ENCODE data around the gene OR1K1.
"Not testable (repeated sequence)": the region's sequence is repeated elsewhere in the genome, so short reads cannot be mapped to it uniquely, and the experiment has no call there.

OR1K1 gene

DNA sequence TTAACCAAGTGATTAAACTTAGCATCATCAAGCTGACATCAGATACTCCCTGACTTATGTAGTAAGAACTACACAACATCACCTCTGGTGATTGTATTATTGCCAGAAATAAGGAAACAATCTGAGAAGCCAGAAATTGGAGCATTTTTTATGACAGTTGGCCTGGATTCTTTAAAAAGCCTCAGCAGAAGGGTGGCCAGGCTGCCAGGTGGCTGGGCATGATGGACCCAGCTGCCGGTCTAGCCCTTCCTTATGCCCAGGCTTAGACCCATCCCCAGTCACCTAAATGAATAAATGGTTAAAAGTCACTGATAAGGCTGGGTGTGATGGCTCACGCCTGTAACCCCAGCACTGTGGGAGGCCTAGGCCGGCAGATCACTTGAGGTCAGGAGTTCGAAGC, 12.8 kb downstream of the OR1K1 start:
- DNase-seq (ENCODE audit: low spot score), result no peak

DNA sequence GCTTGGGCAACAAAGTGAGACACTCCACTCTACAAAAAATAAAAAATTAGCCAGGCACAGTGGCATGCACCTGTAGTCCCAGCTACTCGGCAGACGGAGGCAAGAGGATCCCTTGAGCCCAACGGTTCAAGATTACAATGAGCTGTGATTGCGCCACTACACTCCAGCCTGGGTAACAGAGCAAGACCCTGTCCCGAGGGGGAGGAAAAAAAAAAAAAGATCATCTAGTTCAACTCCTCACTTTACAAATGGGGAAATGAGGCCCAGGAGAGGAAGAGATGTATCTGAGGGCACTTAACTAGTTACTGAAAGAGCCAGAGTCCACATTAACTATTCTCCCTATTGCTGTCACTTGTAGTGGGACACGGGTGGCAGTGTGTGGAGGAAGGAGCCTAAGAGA, 14.6 kb downstream of the OR1K1 start:
- DNase-seq (ENCODE audit: low spot score), result no peak

DNA sequence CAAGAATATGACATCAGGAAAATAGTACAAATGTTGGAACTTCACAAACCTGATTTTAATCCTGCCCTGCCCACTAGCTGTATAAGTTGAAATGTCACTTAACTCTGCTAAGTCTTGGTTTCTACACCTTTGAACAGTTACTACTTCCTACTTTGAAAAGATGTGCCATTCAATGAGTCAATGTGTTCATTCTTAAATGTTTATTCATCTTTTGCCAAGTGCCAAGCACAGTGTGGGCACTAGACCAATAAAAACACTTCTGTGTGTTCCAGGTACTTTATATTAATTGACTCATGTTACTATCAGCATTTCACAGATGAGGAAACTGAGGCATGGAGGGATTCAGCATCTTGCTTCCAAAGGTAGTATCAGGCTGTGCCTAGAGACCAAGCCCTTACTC, 15.6 kb downstream of the OR1K1 start:
- no peak for DNase-seq (ENCODE audit: low spot score)

DNA sequence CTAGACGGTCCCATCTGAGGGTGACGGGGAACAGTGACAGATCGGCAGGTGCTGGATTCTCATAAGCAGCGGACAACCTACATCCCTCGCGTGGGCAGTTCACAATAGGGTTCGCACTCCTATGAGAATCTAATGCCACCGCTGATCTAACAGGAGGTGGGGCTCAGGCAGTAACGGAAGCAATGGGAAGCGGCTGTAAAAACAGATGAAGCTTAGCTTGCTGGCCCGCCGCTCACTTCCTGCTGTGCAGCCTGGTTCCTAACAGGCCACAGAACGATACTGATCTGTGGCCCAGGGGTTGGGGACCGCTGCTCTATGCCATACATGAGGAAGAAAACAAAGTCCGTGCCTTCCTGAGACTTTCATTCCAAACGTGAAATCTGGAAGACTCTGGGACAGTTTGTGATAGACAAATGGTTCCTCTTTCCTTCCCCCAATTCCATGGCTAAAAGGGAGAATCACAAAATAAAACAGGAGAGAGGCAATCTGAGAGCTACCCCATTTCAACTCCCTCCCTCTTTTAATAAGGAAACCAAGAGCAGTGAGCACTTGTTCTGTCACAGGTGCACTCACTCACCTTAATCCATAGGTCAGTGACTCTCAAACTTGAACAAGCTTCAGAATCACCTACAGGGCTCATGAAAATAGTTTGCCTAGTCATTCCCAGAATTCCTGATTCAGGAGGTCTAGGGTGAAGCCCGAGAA, 16.4 kb downstream of the OR1K1 start:
- DNase-seq (ENCODE audit: low spot score), result no peak

DNA sequence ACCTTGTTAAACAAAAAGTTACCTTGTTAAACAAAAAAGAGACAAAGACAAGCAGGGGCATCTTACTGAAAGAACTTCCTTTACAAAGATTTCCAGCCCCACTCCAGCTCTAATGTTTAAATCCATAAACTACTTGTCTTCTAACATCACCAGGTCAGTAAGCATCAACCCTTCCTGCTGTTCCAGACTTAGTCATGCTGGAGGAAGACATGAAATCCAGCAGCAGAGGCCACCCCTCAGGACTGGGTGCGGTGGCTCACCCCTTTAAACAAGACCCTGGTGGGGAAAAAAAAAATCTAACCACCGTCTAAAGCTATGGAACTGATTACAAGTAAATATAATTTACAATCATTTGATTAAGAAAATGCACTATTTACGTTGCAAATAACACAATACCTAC, 19.4 kb downstream of the OR1K1 start:
- no peak for DNase-seq (ENCODE audit: low spot score)

DNA sequence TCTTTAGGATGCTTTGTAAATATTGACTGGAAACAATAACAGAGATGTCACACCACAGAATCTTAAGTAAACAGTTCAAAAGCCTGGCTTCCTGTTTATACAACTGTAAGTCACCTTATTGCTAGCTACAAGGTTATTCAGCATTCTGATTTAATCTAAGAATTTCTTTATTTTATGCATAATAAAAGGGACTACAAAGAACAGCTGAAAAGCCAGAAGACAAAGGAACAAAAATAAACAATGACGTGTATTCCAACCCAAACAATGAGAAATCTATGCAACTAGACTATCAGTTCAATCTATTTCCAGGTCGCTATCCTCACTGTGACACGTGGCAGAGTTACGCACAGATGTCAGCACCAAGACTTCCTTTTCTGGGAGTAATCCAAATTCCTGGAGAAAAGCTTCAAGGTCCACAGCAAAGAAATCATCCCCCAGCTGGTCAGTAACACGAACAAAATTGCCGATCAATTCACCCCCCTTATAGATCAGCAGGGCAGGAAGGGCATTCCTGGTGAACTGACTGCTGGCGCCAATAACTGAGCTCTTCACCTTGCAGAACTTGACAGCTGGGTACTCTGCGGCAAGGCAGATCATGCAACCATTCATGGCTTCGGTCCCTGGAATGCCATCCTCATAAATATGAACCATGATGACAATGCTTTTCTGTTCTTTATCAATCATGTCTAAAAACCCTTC, 20.0 kb downstream of the OR1K1 start:
- no peak for DNase-seq (ENCODE audit: low spot score)

DNA sequence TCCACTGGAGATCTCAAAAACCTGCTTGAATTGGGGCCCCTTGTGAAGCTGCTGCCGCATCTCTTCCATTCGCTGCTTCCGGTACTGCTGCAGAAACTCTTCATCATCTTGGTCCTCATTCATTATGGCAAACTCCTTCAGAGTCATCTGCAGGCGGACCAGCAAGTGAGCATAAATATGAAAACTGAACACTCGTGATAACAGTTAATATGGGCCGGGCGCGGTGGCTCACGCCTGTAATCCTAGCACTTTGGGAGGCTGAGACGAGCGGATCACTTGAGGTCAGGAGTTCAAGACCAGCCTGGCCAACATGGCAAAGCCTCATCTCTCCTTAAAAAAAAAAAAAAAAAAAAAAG, 20.5 kb downstream of the OR1K1 start:
- DNase-seq (ENCODE audit: low spot score), result no peak

DNA sequence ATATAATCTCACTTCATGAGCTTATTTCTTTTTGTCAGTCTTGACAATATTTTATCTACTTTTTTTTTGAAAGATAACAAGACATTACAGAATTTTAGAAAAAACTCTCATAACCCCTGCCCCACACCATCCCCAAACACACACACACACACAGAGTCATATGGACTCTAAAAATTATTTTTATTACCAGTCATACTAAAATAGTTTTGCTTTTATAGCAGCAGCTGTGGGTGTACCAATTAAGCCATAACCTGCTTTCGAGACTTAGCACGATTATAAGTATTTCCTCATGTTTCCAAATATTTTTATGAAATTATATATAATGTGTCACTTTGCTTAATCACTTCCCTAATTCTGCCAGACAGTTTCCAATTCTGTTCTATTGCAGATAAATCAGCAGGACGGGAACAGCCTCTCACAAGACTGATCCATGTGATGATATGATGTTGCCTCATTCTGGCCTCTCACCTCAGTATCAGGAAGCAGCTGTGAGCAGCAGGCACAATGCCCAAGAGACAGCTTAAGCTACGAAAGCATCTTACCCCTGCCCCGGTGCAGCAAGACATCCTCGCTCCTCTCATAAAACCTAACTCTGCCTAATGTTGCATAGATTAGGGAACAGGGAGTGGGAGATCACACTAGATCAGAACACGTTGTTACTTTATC, 21.5 kb downstream of the OR1K1 start:
- no peak for DNase-seq (ENCODE audit: low spot score)

DNA sequence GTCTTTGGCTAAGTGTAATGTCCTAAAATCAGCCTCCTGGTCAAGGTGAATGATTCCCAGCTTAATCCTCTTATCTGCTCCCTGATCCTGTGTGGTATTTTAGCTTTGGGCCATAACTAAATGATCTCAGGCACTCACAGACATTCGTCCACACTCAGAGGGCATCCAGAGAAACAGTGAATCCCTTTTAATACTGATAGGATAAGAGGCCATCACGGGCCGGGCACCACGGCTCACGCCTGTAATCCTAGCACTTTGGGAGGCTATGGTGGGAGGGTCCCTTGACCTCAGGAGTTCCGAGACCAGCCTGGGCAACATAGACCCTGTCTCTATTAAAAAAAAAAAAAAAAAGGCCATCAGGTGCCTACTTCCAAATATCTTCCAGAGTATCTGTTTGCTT, 22.1 kb downstream of the OR1K1 start:
- DNase-seq (ENCODE audit: low spot score), result no peak

DNA sequence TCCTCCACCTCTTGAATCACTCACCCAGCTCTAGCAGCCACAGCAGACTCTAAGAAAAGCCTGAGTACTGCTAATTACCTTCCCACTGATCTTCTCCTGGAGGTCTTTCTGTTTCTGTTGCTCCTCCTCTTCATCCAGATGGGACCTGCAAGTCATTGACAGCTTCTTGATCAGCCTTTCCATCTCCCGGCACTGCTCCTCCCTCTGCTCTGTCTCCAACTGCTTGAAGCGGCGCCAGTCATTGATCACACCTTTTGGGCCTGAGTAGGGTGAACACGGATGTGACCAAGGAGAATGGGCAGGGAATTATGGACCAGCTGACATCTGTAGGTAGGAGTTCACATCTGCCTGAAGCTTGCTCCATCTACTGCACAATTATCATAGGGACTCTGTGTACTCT, 23.0 kb downstream of the OR1K1 start:
- no peak for DNase-seq (ENCODE audit: low spot score)

DNA sequence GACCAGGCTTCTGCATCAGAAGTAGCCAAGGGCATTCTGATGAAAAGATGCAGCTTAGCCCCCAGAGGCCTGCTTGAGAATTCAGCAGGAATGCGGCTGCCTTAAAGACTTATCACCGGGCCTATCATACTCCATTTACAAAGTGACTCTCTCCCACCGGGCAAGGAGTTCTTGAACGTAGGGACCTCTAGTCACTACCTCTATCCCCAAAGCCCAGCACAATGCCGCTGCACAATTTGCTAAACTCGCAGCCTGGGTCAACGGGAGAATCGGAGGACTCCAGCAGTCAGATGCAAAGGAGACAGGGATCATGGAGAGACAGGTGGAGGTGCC, 27.8 kb downstream of the OR1K1 start:
- DNase-seq (ENCODE audit: low spot score), result peak; percentile 19

DNA sequence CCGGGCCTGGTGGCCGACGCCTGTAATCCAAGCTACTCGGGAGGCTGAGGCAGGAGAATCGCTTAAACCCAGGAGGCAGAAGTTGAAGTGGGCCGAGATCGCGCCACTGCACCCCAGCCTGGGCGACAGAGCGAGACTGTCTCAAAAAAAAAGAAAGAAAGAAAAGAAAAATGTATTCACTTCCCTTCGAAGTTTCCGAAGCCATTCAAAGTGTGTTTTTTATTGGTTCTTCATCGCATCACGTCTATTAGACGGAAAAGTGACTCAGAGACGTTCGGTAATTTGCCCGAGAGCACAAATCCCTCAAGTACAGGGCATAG, 29.0 kb downstream of the OR1K1 start:
- not testable (repeated sequence) for DNase-seq (ENCODE audit: low spot score)

DNA sequence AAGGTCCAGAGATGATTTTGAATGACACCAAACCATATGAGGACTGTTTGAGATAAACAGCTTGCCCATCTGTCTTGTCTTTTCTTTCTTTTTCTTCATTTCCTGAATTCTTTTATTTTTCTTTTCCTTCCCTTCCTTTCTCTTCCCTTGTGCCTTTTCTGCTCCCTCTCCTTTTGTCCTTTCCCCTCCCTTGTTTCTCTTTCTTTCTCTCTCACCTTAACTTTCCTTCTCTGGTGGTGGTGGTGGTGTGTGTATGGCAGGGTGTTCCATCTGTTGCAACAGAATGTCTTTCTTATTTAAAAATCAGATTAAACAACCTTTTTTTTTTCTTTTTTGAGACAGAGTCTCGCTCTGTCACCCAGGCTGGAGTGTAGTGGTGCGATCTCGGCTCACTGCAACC, 32.3 kb downstream of the OR1K1 start:
- DNase-seq (ENCODE audit: low spot score), result no peak

DNA sequence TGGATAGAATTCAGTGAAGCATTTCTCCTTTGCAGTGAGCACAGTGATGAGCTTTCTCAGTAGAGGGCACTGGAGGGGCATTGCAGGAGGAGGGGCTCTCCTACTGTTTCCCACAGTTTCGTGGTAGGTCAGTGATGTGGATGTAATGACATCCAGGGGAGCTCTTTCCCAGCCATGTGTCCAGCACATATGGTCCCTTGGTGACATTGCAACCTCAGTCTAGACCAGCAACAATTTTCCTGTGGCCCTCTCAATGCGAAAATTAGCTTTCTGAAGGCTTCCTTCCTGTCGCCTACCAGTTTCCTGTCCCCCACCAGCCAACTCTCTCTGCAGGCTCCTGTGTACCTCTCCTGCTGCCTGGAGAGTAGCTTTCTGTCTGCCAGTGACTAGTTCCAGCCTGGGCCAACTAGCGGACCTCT, 35.4 kb downstream of the OR1K1 start:
- DNase-seq (ENCODE audit: low spot score), result peak; percentile 58

DNA sequence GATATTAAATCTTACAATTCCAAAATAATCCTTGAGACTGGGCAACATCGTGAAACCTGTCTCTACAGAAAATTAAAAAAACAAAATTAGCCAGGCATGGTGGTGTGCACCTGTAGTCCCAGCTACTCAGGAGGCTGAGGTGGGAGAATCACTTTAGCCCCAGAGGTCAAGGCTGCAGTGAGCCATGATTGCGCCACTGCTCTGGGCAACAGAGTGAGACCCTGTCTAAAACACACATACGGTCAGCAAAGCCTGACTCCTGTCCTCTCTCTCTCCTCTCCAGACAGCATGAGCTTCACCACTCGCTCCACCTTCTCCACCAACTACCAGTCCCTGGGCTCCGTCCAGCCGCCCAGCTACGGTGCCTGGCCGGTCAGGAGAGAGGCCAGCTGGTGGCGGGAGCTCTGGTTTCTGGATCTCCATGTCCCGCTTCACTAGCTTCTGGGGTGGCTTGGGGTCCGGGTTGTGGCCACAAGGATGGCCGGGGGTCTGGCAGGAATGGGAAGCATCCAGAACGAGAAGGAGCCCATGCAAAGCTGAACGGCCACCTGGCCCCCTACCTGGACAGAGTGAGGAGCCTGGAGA, 37.4 kb downstream of the OR1K1 start:
- DNase-seq (ENCODE audit: low spot score), result no peak

DNA sequence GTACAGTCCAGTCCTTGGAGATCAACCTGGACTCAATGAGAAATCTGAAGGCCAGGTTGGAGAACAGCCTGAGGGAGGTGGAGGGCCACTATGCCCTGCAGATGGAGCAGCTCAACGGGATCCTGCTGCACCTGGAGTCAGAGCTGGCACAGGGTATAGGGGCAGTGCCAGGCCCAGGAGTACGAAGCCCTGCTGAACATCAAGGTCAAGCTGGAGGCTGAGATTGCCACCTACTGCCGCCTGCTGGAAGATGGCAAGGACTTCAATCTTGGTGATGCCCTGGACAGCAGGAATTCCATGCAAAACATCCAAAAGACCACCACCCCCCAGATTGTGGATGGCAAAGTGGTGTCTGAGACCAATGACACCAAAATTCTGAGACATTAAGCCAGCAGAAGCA, 38.5 kb downstream of the OR1K1 start:
- peak; percentile 13 for DNase-seq (ENCODE audit: low spot score)

DNA sequence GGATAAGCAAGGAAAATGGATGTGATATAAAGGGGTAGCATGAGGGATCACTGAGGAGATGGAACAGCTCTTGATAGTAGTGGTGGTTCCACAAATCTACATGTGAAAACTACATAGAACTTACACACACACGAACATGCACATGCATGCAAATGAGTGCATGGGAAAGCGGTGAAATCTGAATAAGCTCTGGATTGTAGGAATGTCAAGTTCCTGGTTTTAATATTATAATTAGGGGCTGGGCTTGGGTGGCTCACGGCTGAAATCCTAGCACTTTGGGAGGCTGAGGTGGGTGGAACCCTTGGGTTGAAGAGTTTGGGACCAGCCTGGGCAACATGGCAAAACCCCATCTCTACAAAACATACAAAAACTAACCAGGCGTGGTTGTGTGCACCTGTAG, 41.6 kb downstream of the OR1K1 start:
- DNase-seq (ENCODE audit: low spot score), result no peak

DNA sequence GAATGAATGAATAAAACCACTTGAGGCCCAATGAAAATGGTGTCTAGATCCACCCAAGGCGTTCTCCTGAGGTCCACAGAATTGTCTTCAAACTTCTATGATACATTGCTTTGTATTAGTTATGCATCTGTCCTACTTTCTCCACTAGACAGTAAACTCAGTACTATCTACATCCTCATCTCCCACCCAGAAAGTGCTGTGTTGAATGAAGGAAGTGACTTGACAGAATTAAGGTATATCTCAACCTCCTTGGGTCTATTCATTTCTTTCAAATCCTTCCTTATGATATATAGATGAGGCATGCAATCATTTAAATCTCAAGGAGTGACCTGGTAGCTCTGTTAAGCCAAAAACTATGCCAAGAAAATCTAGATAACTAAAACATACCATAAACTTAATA, 44.2 kb downstream of the OR1K1 start:
- no peak for DNase-seq (ENCODE audit: low spot score)

DNA sequence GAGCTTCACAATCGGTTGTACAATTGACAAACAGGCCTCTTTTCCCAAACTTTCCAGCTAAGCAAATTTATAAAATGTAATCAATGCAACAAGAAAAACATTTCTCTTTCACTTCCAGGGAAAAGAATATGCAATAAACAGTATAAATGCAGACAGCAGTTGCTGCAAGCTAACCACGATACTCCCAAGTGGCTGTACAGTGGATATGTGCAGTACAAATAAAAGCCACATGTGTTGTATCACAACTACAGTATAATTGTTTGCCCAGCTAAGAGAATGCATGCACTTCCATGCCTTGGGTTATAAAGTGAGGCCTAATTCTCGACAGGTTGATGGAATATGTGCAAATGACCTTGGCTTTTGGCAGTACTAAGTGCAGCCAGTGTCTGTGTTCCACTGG, 45.2 kb downstream of the OR1K1 start:
- no peak for DNase-seq (ENCODE audit: low spot score)

DNA sequence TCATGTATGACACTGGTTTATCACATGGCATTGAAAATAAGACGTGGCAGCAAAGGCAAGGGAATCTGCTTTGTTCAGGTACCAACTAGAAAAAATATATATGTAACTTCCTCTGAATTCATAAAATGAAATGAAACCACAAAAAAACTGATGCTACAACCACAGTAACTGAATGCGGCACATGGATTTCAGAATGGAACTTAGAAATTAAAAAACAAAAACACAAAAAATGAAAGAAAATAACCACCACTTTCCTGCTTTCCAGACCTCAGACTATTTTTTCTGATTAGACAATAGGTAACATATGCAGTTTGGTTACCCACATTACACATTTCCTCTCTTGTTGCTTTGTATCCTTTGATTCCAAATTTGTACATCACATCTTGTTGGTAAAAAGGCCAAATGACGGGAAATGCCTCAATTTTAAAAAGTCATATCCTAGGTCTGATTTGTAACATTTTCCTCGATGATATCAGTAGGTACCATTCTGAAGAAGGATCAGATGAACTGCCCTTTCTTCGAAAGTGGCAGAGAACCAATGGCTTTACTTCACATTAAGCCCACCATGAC, 46.5 kb downstream of the OR1K1 start:
- DNase-seq (ENCODE audit: low spot score), result no peak

DNA sequence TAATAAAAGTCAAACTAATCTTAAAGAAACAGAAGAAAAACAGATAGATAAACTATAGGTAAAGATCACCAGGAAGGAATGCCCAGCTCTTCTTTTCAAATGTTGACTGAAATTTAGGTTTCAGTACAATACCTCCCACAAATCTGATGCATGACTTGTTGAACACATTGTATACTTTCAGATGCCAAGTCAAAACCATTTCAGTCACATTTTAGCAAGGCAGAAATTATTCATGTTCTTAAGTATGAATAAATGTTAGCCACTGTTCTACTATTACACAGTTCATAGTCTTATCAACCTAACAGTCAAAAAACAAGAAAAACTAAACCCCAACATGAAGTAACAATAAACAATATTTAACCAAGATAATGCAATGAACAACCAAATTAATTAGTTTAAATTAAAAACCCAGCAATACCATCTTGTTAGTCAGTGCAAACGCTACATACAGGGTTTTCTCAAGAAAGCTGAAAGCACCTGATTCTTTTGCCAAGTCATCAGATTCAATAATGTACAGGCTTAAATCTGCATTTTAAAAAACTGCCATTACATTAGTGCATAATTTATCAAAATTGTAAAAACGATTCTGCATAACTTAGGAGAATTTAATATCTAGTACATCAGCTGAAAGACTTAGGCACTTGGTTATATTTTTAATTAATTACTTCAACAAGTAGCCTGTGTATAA, 48.5 kb downstream of the OR1K1 start:
- DNase-seq (ENCODE audit: low spot score), result no peak

Measured in iPS-NIHi11 (cell line).